ENCODE results near the gene SERINC5.

Gene SERINC5

DNA sequence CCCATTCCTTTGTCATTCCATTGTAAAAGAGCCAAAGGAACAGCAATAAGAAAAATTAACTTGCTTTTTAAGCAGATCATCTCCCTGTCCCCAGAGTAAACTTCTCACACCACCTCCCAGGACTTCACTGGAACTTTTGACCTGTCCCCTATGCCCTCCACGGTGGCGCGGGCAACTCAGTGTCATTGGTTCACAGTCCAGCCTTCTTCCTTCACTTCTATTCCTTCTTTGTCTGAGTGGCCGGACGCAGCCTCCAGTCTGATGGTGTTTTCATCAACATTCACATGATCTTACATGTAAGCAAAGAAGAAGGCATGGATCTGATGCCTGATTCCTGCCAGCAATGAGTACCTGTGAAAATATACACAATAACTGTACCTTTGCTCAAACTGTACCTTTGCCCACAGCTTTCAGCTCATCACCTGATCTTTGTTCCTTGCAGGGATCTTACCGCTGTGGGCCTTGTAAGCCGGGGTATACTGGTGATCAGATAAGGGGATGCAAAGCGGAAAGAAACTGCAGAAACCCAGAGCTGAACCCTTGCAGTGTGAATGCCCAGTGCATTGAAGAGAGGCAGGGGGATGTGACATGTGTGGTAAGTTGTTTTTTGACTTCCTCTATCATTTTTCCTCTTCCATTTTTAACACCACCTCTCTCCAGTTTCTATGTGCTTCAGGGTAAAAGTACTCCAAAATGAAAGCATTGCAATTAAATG is 188.2 kb downstream of the SERINC5 start:
- TF ChIP-seq CREB5 (CRISPR knock-in tag; IDR thresholded peaks at IDR 0.05; ENCODE audit: low read depth) (no peak), ARNTL (CRISPR knock-in tag; IDR thresholded peaks at IDR 0.05; ENCODE audit: borderline replicate concordance, low read depth) (no peak), ZFP30 (CRISPR knock-in tag; IDR thresholded peaks at IDR 0.05) (no peak), CSRNP3 (CRISPR knock-in tag; IDR thresholded peaks at IDR 0.05) (no peak), ZNF70 (CRISPR knock-in tag; IDR thresholded peaks at IDR 0.05) (no peak), ZNF565 (CRISPR knock-in tag; conservative IDR thresholded peaks at IDR 0.05; ENCODE audit: low read depth) (no peak), CSDC2 (CRISPR knock-in tag; IDR thresholded peaks at IDR 0.05) (no peak), ZFP3 (CRISPR knock-in tag; IDR thresholded peaks at IDR 0.05) (no peak), GLIS3 (CRISPR knock-in tag; IDR thresholded peaks at IDR 0.05) (no peak)
- TF ChIP-seq, protein P1, sequence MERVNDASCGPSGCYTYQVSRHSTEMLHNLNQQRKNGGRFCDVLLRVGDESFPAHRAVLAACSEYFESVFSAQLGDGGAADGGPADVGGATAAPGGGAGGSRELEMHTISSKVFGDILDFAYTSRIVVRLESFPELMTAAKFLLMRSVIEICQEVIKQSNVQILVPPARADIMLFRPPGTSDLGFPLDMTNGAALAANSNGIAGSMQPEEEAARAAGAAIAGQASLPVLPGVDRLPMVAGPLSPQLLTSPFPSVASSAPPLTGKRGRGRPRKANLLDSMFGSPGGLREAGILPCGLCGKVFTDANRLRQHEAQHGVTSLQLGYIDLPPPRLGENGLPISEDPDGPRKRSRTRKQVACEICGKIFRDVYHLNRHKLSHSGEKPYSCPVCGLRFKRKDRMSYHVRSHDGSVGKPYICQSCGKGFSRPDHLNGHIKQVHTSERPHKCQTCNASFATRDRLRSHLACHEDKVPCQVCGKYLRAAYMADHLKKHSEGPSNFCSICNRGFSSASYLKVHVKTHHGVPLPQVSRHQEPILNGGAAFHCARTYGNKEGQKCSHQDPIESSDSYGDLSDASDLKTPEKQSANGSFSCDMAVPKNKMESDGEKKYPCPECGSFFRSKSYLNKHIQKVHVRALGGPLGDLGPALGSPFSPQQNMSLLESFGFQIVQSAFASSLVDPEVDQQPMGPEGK (CRISPR knock-in tag; IDR thresholded peaks at IDR 0.05; ENCODE audit: borderline replicate concordance), result no peak
- no peak for ATAC-seq

DNA sequence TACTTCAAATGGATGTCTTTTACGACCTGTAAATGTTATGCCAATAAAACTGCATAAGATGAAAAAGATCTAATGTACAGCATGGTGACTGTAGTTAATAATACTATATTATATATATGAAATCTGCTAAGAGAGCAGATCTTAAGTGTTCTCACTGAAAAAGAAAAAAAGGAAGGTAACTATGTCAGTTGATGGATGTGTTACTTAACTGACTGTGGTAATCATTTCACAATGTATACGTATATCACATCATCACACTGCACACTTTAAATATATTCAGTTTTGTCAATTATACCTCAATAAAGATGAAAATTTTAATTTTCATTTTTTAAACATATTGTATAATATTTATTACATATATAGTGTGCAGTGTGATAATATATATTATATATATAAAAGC is 188.8 kb downstream of the SERINC5 start:
- TF ChIP-seq ISL1 (CRISPR knock-in tag; IDR thresholded peaks at IDR 0.05), result no peak
- no peak for TF ChIP-seq TCF4 (CRISPR knock-in tag; IDR thresholded peaks at IDR 0.05; ENCODE audit: borderline replicate concordance)
- TF ChIP-seq SNAI2 (CRISPR knock-in tag; IDR thresholded peaks at IDR 0.05), result no peak
- no peak for TF ChIP-seq CREB5 (CRISPR knock-in tag; IDR thresholded peaks at IDR 0.05; ENCODE audit: low read depth)
- TF ChIP-seq, protein P1 (CRISPR knock-in tag; IDR thresholded peaks at IDR 0.05; ENCODE audit: borderline replicate concordance), result no peak
- TF ChIP-seq ZNF8 (CRISPR knock-in tag; IDR thresholded peaks at IDR 0.05), result no peak
- TF ChIP-seq GLIS3 (CRISPR knock-in tag; IDR thresholded peaks at IDR 0.05), result no peak
- TF ChIP-seq ZNF565 (CRISPR knock-in tag; conservative IDR thresholded peaks at IDR 0.05; ENCODE audit: low read depth), result no peak
- TF ChIP-seq, protein P2, sequence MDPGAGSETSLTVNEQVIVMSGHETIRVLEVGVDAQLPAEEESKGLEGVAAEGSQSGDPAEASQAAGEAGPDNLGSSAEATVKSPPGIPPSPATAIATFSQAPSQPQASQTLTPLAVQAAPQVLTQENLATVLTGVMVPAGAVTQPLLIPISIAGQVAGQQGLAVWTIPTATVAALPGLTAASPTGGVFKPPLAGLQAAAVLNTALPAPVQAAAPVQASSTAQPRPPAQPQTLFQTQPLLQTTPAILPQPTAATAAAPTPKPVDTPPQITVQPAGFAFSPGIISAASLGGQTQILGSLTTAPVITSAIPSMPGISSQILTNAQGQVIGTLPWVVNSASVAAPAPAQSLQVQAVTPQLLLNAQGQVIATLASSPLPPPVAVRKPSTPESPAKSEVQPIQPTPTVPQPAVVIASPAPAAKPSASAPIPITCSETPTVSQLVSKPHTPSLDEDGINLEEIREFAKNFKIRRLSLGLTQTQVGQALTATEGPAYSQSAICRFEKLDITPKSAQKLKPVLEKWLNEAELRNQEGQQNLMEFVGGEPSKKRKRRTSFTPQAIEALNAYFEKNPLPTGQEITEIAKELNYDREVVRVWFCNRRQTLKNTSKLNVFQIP (CRISPR knock-in tag; IDR thresholded peaks at IDR 0.05; ENCODE audit: borderline replicate concordance, low read depth), result no peak
- TF ChIP-seq RARB (CRISPR knock-in tag; IDR thresholded peaks at IDR 0.05), result no peak
- no peak for TF ChIP-seq ZFP30 (CRISPR knock-in tag; IDR thresholded peaks at IDR 0.05)
- no peak for TF ChIP-seq ZFP3 (CRISPR knock-in tag; IDR thresholded peaks at IDR 0.05)
- no peak for TF ChIP-seq ZC3H10 (CRISPR knock-in tag; IDR thresholded peaks at IDR 0.05)
- TF ChIP-seq TOX (CRISPR knock-in tag; IDR thresholded peaks at IDR 0.05; ENCODE audit: borderline replicate concordance), result no peak
- no peak for TF ChIP-seq CSRNP3 (CRISPR knock-in tag; IDR thresholded peaks at IDR 0.05)
- no peak for TF ChIP-seq PPARA (CRISPR knock-in tag; IDR thresholded peaks at IDR 0.05; ENCODE audit: borderline replicate concordance)
- ATAC-seq, result no peak

Measured in SK-N-SH treated with all-trans-retinoic acid at 6 μM for 48 hours (cell line).